Fibroblast of skin of right quadriceps (primary cell): Measurements from ENCODE around the gene RPTOR.

Experiments
- DNase-seq: peaks from one replicate; pipeline ENCODE4 v3.0.0-alpha.2; 2013

Gene RPTOR

GRCh38 chr17:80591788-80592187 is 47.1 kb downstream of the RPTOR start:
- no peak for DNase-seq

- no peak for DNase-seq
Measured at GRCh38 chr17:80592243-80592642, 47.6 kb downstream of the RPTOR start.

GRCh38 chr17:80593181-80593580 is 48.5 kb downstream of the RPTOR start:
- no peak for DNase-seq

GRCh38 chr17:80594431-80595269 is 50.0 kb downstream of the RPTOR start:
- DNase-seq: peak; percentile 11

GRCh38 chr17:80596760-80597608 is 52.3 kb downstream of the RPTOR start:
- no peak for DNase-seq

- DNase-seq: no peak
Measured at GRCh38 chr17:80598813-80599545, 54.3 kb downstream of the RPTOR start.

GRCh38 chr17:80599546-80600305 is 55.1 kb downstream of the RPTOR start:
- DNase-seq: no peak

- no peak for DNase-seq
Measured at GRCh38 chr17:80601146-80601545, 56.5 kb downstream of the RPTOR start.

- no peak for DNase-seq
Measured at GRCh38 chr17:80603396-80603795, 58.8 kb downstream of the RPTOR start.

- no peak for DNase-seq
Measured at GRCh38 chr17:80604009-80604669, 59.5 kb downstream of the RPTOR start.

GRCh38 chr17:80604670-80605010 is 60.0 kb downstream of the RPTOR start:
- DNase-seq: no peak

- no peak for DNase-seq
Measured at GRCh38 chr17:80605326-80606066, 60.9 kb downstream of the RPTOR start.

- DNase-seq: no peak
Measured at GRCh38 chr17:80608326-80608725, 63.7 kb downstream of the RPTOR start.

- no peak for DNase-seq
Measured at GRCh38 chr17:80609757-80610156, 65.1 kb downstream of the RPTOR start.

GRCh38 chr17:80611816-80612215 is 67.2 kb downstream of the RPTOR start:
- DNase-seq: no peak

GRCh38 chr17:80612997-80613731 is 68.5 kb downstream of the RPTOR start:
- no peak for DNase-seq

GRCh38 chr17:80613732-80614071 is 69.1 kb downstream of the RPTOR start:
- DNase-seq: no peak

GRCh38 chr17:80614332-80615047 is 69.9 kb downstream of the RPTOR start:
- no peak for DNase-seq

- DNase-seq: no peak
Measured at GRCh38 chr17:80615376-80615775, 70.7 kb downstream of the RPTOR start.

GRCh38 chr17:80616705-80617104 is 72.1 kb downstream of the RPTOR start:
- DNase-seq: no peak
